Smooth muscle cell (in vitro differentiated cells): ENCODE measurements around the gene REEP6. TPM values are rescaled to one million over a fixed set of nuclear protein-coding genes. Genes with fewer than 3 reads are reported as not detected.
A peak's percentile ranks its signal among the peaks of the same experiment; 100 is the strongest.

Source experiments
- DNase-seq: peaks from one replicate; lab custom pipeline; 2025; ENCODE audit not compliant: unreplicated experiment; lab: John Stamatoyannopoulos, UW
- H2AFZ ChIP-seq: fragments of 200-600 bp; sonication (generic); 2 replicates; pipeline ENCODE4 v1.6.0; 2016; ENCODE audit warnings: antibody characterized with exemption, low read depth, mild to moderate bottlenecking
- H3F3A ChIP-seq: fragments of 200-600 bp; sonication (generic); 2 replicates; pipeline ENCODE4 v1.6.0; 2017; ENCODE audit warnings: antibody characterized with exemption, low read depth
- H3K27ac ChIP-seq: fragments of 200-600 bp; sonication (generic); 2 replicates; pipeline ENCODE4 v1.5.1; 2016; ENCODE audit warnings: low read depth, mild to moderate bottlenecking
- H3K27me3 ChIP-seq: fragments of 200-600 bp; sonication (generic); 2 replicates; pipeline ENCODE4 v1.6.1; 2016; ENCODE audit warnings: low read depth, mild to moderate bottlenecking
- H3K36me3 ChIP-seq: fragments of 200-600 bp; sonication (generic); 2 replicates; pipeline ENCODE4 v1.5.1; 2016; ENCODE audit warnings: low read depth
- H3K4me1 ChIP-seq: fragments of 200-600 bp; sonication (generic); 2 replicates; pipeline ENCODE4 v1.5.1; 2016; ENCODE audit warnings: low read depth
- H3K4me2 ChIP-seq: fragments of 200-600 bp; sonication (generic); 2 replicates; pipeline ENCODE4 v1.6.0; 2016; ENCODE audit warnings: mild to moderate bottlenecking
- H3K4me3 ChIP-seq: fragments of 200-600 bp; sonication (generic); 2 replicates; pipeline ENCODE4 v1.5.1; 2016; ENCODE audit warnings: mild to moderate bottlenecking
- H3K79me2 ChIP-seq: fragments of 200-600 bp; sonication (generic); 2 replicates; pipeline ENCODE4 v1.6.0; 2016; ENCODE audit warnings: low read depth, mild to moderate bottlenecking
- H3K9ac ChIP-seq: fragments of 200-600 bp; sonication (generic); 2 replicates; pipeline ENCODE4 v1.6.0; 2016; ENCODE audit warnings: low read depth
- H3K9me3 ChIP-seq: fragments of 200-600 bp; sonication (generic); replicated peaks from 2 replicates; pipeline ENCODE4 v1.5.1; 2016; ENCODE audit warnings: low read depth
- H4K20me1 ChIP-seq: fragments of 200-600 bp; sonication (generic); 2 replicates; pipeline ENCODE4 v1.6.0; 2016; ENCODE audit warnings: low read depth
- WGBS: methylation state at CpG from one replicate; pipeline ENCODE4 v1.1.7; 2016; ENCODE audit warnings: low lambda C conversion rate; 5-methylcytosine and 5-hydroxymethylcytosine counted together
- polyA plus RNA-seq: library from polyadenylated mRNA; unstranded; fragments of >200 nt; fragmentation: Nextera tagmentation; extraction: Ambion mirVana; gene quantifications from 2 replicates; pipeline ENCODE4 v1.2.1, GENCODE V29; 2016
- total RNA-seq: library from RNA; depleted of rRNA; stranded (reverse); fragments of >200 nt; gene quantifications from 2 replicates; pipeline ENCODE4 v1.2.3, GENCODE V29; 2014
- TF ChIP-seq, protein P1 (sequence below): fragments of 200-600 bp; sonication (generic); IDR thresholded peaks from 2 replicates; pipeline ENCODE4 v1.5.1; 2017; ENCODE audit warnings: borderline replicate concordance, mild to moderate bottlenecking, antibody characterized with exemption; ENCODE audit not compliant: insufficient read depth, poor library complexity, severe bottlenecking

REEP6 gene
- total and polyA plus RNA-seq, 2 experiments from 2014 or later, result 7.0 to 15.1 TPM

DNA sequence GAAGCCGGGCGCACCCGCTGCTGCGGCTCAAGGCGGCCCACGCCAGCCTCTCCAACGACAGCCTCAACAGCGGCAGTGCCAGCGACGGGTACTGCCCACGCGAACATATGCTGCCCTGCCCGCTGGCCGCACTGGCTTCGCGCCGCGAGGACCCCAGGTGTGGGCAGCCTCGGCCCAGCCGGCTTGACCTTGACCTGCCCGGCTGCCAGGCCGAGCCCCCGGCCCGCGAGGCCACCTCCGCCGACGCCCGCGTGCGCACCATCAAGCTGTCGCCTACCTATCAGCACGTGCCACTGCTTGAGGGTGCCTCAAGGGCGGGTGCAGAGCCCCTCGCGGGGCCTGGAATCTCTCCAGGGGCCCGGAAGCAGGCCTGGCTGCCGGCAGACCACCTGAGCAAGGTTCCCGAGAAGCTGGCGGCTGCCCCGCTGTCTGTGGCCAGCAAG, 24.9 kb upstream of the REEP6 start:
- H2AFZ ChIP-seq, result no peak overlapping the region
- H3K79me2 ChIP-seq, result no peaks in the 10 kb centered on the region
- H4K20me1 ChIP-seq, result peaks cover 83% of the 10 kb centered on the region
- H3K36me3 ChIP-seq, result no peaks in the 10 kb centered on the region
- H3K27ac ChIP-seq, result no peak overlapping the region
- TF ChIP-seq, protein P1, sequence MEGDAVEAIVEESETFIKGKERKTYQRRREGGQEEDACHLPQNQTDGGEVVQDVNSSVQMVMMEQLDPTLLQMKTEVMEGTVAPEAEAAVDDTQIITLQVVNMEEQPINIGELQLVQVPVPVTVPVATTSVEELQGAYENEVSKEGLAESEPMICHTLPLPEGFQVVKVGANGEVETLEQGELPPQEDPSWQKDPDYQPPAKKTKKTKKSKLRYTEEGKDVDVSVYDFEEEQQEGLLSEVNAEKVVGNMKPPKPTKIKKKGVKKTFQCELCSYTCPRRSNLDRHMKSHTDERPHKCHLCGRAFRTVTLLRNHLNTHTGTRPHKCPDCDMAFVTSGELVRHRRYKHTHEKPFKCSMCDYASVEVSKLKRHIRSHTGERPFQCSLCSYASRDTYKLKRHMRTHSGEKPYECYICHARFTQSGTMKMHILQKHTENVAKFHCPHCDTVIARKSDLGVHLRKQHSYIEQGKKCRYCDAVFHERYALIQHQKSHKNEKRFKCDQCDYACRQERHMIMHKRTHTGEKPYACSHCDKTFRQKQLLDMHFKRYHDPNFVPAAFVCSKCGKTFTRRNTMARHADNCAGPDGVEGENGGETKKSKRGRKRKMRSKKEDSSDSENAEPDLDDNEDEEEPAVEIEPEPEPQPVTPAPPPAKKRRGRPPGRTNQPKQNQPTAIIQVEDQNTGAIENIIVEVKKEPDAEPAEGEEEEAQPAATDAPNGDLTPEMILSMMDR, result no peak
- no peaks in the 10 kb centered on the region for H3K9me3 ChIP-seq
- peaks cover 27% of the 10 kb centered on the region for H3K4me1 ChIP-seq
- H3K27me3 ChIP-seq, result peaks cover 60% of the 10 kb centered on the region
- WGBS, result 42% methylated on average over 27 of the region's 41 CpGs
- peak overlapping the region; percentile 40 for H3K4me2 ChIP-seq
- H3K4me3 ChIP-seq, result no peak overlapping the region
- H3F3A ChIP-seq, result no peaks in the 10 kb centered on the region
- H3K9ac ChIP-seq, result no peak overlapping the region
- no peak for DNase-seq

- Histone ChIP-seq H3K9me3 (no peaks in the 10 kb centered on the region), H2AFZ (no peak overlapping the region), H3K27me3 (peaks cover 66% of the 10 kb centered on the region), H3K4me2 (no peak overlapping the region), H3K4me1 (peaks cover 31% of the 10 kb centered on the region), H3K36me3 (no peaks in the 10 kb centered on the region), H3K9ac (no peak overlapping the region), H3K27ac (no peak overlapping the region), H3K79me2 (no peaks in the 10 kb centered on the region), H4K20me1 (peaks cover 85% of the 10 kb centered on the region), H3F3A (no peaks in the 10 kb centered on the region), H3K4me3 (no peak overlapping the region)
- no peak for DNase-seq
- 23% methylated on average over 56 of the region's 70 CpGs for WGBS
- TF ChIP-seq, protein P1, result no peak
Observed at GRCh38 chr19:1466461-1467214, 24.3 kb upstream of the REEP6 start.

DNA sequence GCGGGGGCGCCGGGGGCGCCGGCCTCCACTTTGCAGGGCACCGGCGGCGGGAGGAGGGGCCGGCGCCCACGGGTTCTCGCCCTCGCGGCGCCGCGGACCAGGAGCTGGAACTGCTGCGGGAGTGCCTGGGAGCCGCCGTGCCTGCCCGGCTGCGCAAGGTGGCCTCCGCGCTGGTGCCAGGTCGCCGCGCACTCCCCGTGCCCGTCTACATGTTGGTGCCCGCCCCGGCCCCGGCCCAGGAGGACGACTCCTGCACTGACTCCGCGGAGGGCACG, 23.8 kb upstream of the REEP6 start:
- 16% methylated on average over 27 of the region's 36 CpGs for WGBS
- peaks cover 31% of the 10 kb centered on the region for H3K4me1 ChIP-seq
- TF ChIP-seq, protein P1, result no peak

More for the DNA sequence above, 23.8 kb upstream of the REEP6 start:
- Histone ChIP-seq H3K27me3 (peaks cover 71% of the 10 kb centered on the region), H4K20me1 (peaks cover 90% of the 10 kb centered on the region), H3K4me3 (no peak overlapping the region), H3F3A (no peaks in the 10 kb centered on the region), H2AFZ (no peak overlapping the region), H3K27ac (no peak overlapping the region), H3K4me2 (peak overlapping the region; percentile 74), H3K9me3 (no peaks in the 10 kb centered on the region), H3K79me2 (no peaks in the 10 kb centered on the region), H3K9ac (no peak overlapping the region), H3K36me3 (no peaks in the 10 kb centered on the region)
- no peak for DNase-seq
